HEK293 (cell line): ENCODE measurements around the gene ATF6.

Experiments used
- CTCF ChIA-PET: fragments of 350-600 bp; formaldehyde crosslinking; extraction: SDS; loops from one replicate; lab custom pipeline; 2021; ENCODE audit warnings: antibody characterized with exemption; lab: Yijun Ruan, JAX
- POLR2A ChIA-PET: fragments of 300-600 bp; formaldehyde crosslinking; extraction: SDS; loops from one replicate; lab custom pipeline; 2020; ENCODE audit warnings: antibody characterized with exemption, inconsistent platforms; lab: Yijun Ruan, JAX
- H3K27ac ChIP-seq: fragments of 200-500 bp; sonication (Bioruptor generic); 2 replicates; pipeline ENCODE4 v1.5.1; 2014; ENCODE audit warnings: low read depth, low read length, control low read depth, inconsistent platforms; ENCODE audit errors: extremely low read depth
- H3K36me3 ChIP-seq, 2 experiments: fragments of 200-500 bp in 1 of 2; sonication (Bioruptor generic) in 1 of 2; 1 replicate in 1 of 2; 2 replicates in 1 of 2; pipeline ENCODE4 v1.5.1; 2014 to 2017; ENCODE audit warnings: inconsistent platforms in 2 of 2, low read length in 2 of 2; ENCODE audit not compliant: control insufficient read depth in 2 of 2, insufficient read depth in 1 of 2
- H3K4me1 ChIP-seq: fragments of 200-500 bp; sonication (Bioruptor generic); 2 replicates; pipeline ENCODE4 v1.5.1; 2014; ENCODE audit warnings: mild to moderate bottlenecking, low read length, inconsistent platforms; ENCODE audit not compliant: control insufficient read depth, insufficient read depth
- H3K4me3 ChIP-seq: 2 replicates; pipeline ENCODE4 v1.5.1; 2011; ENCODE audit warnings: low read depth, mild to moderate bottlenecking, control low read depth, low read length, moderate library complexity
- H3K9me3 ChIP-seq: fragments of 200-500 bp; sonication (Bioruptor generic); 2 replicates; pipeline ENCODE4 v1.5.1; 2014; ENCODE audit warnings: low read depth, low read length, inconsistent platforms; ENCODE audit not compliant: control insufficient read depth, insufficient read depth
- GLI2 ChIP-seq: fragments of 450-650 bp; formaldehyde crosslinking; IDR thresholded peaks from 2 replicates; pipeline ENCODE4; 2017; ENCODE audit warnings: missing biosample characterization, missing genetic modification characterization, low read depth, borderline replicate concordance
- PRDM1 ChIP-seq: fragments of 450-650 bp; formaldehyde crosslinking; IDR thresholded peaks from 2 replicates; pipeline ENCODE4; 2016; ENCODE audit warnings: missing biosample characterization, missing genetic modification characterization
- PRDM10 ChIP-seq: fragments of 450-650 bp; formaldehyde crosslinking; IDR thresholded peaks from 2 replicates; pipeline ENCODE4 v1.5.1; 2016; ENCODE audit warnings: missing biosample characterization, missing genetic modification characterization
- RBAK ChIP-seq: fragments of 450-650 bp; formaldehyde crosslinking; IDR thresholded peaks from 2 replicates; pipeline ENCODE4 v1.5.1; 2016; ENCODE audit warnings: missing biosample characterization, missing genetic modification characterization
- ZBTB49 ChIP-seq: fragments of 450-650 bp; formaldehyde crosslinking; IDR thresholded peaks from 2 replicates; pipeline ENCODE4 v1.5.1; 2016; ENCODE audit warnings: missing biosample characterization, missing genetic modification characterization, low read depth
- ZBTB8A ChIP-seq: fragments of 450-650 bp; formaldehyde crosslinking; IDR thresholded peaks from 2 replicates; pipeline ENCODE4 v1.5.1; 2016; ENCODE audit warnings: missing biosample characterization, missing genetic modification characterization
- ZFP41 ChIP-seq: fragments of 450-650 bp; formaldehyde crosslinking; IDR thresholded peaks from 2 replicates; pipeline ENCODE4 v1.5.1; 2016; ENCODE audit warnings: missing biosample characterization, missing genetic modification characterization, borderline replicate concordance
- ZNF114 ChIP-seq: fragments of 450-650 bp; formaldehyde crosslinking; IDR thresholded peaks from 2 replicates; pipeline ENCODE4 v1.5.0; 2017; ENCODE audit warnings: missing biosample characterization, missing genetic modification characterization
- ZNF24 ChIP-seq: fragments of 450-650 bp; formaldehyde crosslinking; IDR thresholded peaks from 2 replicates; pipeline ENCODE4 v1.5.1; 2016; ENCODE audit warnings: missing biosample characterization, missing genetic modification characterization
- ZNF488 ChIP-seq: fragments of 450-650 bp; formaldehyde crosslinking; IDR thresholded peaks from 2 replicates; pipeline ENCODE4 v1.5.1; 2016; ENCODE audit warnings: missing biosample characterization, missing genetic modification characterization
- ZNF549 ChIP-seq: fragments of 450-650 bp; IDR thresholded peaks from 2 replicates; pipeline ENCODE4 v1.5.1; 2018; ENCODE audit warnings: missing biosample characterization, missing genetic modification characterization, mild to moderate bottlenecking, inconsistent platforms, moderate library complexity
- ZNF561 ChIP-seq: fragments of 450-650 bp; IDR thresholded peaks from 2 replicates; pipeline ENCODE4 v1.5.1; 2018; ENCODE audit warnings: missing biosample characterization, missing genetic modification characterization, borderline replicate concordance
- ZNF660 ChIP-seq: fragments of 450-650 bp; IDR thresholded peaks from 2 replicates; pipeline ENCODE4 v1.5.1; 2018; ENCODE audit warnings: missing biosample characterization, mild to moderate bottlenecking, missing genetic modification characterization
- ZNF785 ChIP-seq: fragments of 450-650 bp; formaldehyde crosslinking; IDR thresholded peaks from 2 replicates; pipeline ENCODE4 v1.5.1; 2016; ENCODE audit warnings: missing biosample characterization, missing genetic modification characterization
- TF ChIP-seq, protein P1 (sequence below): fragments of 450-650 bp; formaldehyde crosslinking; conservative IDR thresholded peaks from 2 replicates; pipeline ENCODE4 v1.5.1; 2016; ENCODE audit warnings: low read depth, missing biosample characterization, missing genetic modification characterization
- TF ChIP-seq, protein P2 (sequence below): fragments of 450-650 bp; formaldehyde crosslinking; IDR thresholded peaks from 2 replicates; pipeline ENCODE4 v1.5.1; 2016; ENCODE audit warnings: missing biosample characterization, missing genetic modification characterization

ATF6 gene

DNA sequence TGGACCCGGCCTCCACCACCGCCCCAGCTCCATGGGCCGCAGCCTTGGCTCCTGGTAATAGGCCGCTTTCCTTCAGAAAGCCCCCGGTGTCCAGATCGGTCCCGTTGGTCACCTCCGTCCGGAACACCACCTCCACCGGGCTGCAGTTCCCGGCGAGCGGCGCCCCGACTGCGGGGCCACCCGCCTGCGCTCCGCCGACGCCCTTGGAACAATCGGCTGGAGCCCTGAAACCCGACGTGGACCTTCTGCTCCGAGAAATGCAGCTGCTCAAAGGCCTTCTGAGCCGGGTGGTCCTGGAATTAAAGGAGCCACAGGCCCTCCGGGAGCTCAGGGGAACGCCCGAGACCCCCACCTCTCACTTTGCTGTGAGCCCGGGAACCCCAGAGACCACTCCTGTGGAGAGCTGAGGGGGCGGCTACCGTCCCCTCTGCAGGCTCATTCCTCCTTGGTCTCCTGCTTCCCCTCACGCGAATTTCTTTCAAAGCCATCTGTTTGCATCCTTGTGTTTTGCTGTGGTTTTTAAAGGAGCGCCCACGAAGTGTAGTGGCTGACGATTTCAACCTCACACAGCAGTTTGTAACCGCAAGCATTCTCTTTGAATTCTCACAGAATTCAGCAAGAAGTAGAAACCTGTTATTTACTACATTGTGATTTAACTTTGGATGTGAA, 38.7 kb upstream of the ATF6 start (continued):
- TF ChIP-seq, protein P1, sequence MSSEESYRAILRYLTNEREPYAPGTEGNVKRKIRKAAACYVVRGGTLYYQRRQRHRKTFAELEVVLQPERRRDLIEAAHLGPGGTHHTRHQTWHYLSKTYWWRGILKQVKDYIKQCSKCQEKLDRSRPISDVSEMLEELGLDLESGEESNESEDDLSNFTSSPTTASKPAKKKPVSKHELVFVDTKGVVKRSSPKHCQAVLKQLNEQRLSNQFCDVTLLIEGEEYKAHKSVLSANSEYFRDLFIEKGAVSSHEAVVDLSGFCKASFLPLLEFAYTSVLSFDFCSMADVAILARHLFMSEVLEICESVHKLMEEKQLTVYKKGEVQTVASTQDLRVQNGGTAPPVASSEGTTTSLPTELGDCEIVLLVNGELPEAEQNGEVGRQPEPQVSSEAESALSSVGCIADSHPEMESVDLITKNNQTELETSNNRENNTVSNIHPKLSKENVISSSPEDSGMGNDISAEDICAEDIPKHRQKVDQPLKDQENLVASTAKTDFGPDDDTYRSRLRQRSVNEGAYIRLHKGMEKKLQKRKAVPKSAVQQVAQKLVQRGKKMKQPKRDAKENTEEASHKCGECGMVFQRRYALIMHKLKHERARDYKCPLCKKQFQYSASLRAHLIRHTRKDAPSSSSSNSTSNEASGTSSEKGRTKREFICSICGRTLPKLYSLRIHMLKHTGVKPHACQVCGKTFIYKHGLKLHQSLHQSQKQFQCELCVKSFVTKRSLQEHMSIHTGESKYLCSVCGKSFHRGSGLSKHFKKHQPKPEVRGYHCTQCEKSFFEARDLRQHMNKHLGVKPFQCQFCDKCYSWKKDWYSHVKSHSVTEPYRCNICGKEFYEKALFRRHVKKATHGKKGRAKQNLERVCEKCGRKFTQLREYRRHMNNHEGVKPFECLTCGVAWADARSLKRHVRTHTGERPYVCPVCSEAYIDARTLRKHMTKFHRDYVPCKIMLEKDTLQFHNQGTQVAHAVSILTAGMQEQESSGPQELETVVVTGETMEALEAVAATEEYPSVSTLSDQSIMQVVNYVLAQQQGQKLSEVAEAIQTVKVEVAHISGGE, result no peak
- TF ChIP-seq, protein P2, sequence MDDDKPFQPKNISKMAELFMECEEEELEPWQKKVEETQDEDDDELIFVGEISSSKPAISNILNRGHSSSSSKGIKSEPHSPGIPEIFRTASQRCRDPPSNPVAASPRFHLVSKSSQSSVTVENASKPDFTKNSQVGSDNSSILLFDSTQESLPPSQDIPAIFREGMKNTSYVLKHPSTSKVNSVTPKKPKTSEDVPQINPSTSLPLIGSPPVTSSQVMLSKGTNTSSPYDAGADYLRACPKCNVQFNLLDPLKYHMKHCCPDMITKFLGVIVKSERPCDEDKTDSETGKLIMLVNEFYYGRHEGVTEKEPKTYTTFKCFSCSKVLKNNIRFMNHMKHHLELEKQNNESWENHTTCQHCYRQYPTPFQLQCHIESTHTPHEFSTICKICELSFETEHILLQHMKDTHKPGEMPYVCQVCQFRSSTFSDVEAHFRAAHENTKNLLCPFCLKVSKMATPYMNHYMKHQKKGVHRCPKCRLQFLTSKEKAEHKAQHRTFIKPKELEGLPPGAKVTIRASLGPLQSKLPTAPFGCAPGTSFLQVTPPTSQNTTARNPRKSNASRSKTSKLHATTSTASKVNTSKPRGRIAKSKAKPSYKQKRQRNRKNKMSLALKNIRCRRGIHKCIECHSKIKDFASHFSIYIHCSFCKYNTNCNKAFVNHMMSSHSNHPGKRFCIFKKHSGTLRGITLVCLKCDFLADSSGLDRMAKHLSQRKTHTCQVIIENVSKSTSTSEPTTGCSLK (tag by site-specific recombination), result no peak
- TF ChIP-seq ZBTB8A (tag by site-specific recombination) (peak; percentile 93), ZNF488 (no peak), ZNF660 (tag by site-specific recombination) (peak; percentile 31; the same call in 1 of the 2 replicates), GLI2 (tag by site-specific recombination) (no peak), ZNF549 (tag by site-specific recombination) (no peak), ZNF561 (tag by site-specific recombination) (0 out of 2 replicates have a peak, but pooled peaks have one; percentile 12), ZNF114 (tag by site-specific recombination) (no peak), PRDM10 (tag by site-specific recombination) (peak; percentile 60; the same call in 1 of the 2 replicates)

GRCh38 chr1:161728376-161729226, 37.5 kb upstream of the ATF6 start:
- Histone ChIP-seq H3K36me3 (no peaks in the 10 kb centered on the region), H3K4me1 (no peaks in the 10 kb centered on the region; the same call in 1 of the 2 replicates), H3K4me3 (no peak overlapping the region), H3K27ac (no peak overlapping the region), H3K9me3 (no peaks in the 10 kb centered on the region)
- POLR2A ChIA-PET, result interaction anchor here (0.7 kb wide), 1 partner anchor 10 kb away, joined by 5 read pairs; no protein-coding TSS in a partner anchor
- CTCF ChIA-PET, result interaction anchor here (1.2 to 4.0 kb wide), 4 partner anchors 8 to 81 kb away, joined by 4 to 13 read pairs (median 5); no protein-coding TSS in a partner anchor
- TF ChIP-seq ZFP41 (tag by site-specific recombination) (no peak), PRDM10 (tag by site-specific recombination) (0 out of 2 replicates have a peak, but pooled peaks have one; percentile 11), ZNF24 (no peak), PRDM1 (peak; percentile 42; the same call in 1 of the 2 replicates), ZNF785 (tag by site-specific recombination) (no peak), RBAK (tag by site-specific recombination) (no peak), ZBTB49 (tag by site-specific recombination) (no peak)
